NCI-H2081 (cell line): ENCODE data around the gene AGFG1.

Experiments
- DNase-seq, 2 experiments: peaks; one replicate each; lab custom pipeline; 2025; lab: John Stamatoyannopoulos, UW

Gene AGFG1

GRCh38 chr2:227608561-227609338, 136.8 kb downstream of the AGFG1 start:
- peak in 1 of 2 experiments; percentile 30 for DNase-seq

GRCh38 chr2:227610123-227610522, 138.2 kb downstream of the AGFG1 start:
- peak in 1 of 2 experiments; percentile 30 for DNase-seq
